HG02943 (cell line): ENCODE results near the gene FLT1.

Experiments
- ATAC-seq: cut with Tn5 transposase; IDR thresholded peaks from one replicate; pipeline ENCODE4 v1.9.1; 2021; ENCODE audit warnings: mild to moderate bottlenecking, low read depth, moderate library complexity; ENCODE audit not compliant: unreplicated experiment

FLT1 gene

DNA sequence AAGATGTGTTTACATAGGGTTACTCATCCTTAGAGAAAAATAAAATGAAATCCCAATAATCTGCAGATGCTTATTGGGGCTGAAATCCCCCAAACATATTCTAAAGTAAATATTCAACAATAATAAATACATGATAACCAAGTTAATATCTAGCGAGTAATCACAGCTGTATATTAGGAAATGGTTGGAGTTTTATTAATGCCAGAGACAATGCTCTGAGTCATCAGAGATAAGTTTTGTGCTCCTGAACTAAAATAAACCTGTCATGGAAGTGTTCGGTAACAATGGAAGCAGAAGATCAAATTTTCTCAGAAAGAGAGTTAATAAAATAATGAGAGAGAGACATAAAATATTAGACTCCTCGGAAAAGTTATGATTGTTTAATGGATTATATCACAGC, 31.4 kb downstream of the FLT1 start:
- no peak for ATAC-seq

DNA sequence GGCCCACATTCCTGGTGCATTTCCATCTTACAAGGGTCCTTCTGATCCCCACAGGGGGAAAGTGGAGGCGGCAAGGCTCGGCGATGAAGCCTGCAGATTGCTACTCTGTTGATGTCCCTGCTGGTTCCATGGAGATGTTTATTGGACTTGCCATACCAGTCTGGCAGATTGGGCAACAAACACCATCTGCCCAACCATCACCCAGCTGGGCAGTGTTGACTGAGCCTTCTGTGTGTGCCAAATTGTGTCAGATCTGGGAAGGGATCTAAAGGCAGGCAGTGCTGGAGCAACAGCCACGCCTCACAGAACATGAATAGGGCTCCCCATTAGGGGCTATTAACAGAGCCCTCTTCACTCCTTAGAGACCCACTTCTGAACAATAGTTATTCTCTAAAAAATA, 35.0 kb downstream of the FLT1 start:
- ATAC-seq, result no peak

DNA sequence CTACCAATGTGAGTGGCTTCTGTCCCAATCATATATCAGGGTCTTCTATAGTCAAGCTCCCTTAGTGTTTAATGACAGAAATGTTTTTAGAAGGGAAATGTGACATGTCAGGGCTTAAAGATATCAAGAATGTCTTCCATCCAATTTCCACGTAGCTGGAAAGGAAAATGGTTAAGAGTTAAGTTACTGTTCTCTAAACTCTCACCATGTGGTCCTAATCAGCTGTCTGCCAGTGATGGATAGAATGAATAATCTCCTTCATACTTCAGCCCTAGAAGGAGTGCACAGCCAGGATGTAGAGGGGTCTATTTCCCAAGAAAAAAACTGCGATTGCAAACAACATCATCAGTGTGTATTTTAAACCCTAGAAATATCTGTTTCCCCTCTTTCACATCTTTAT, 36.3 kb downstream of the FLT1 start:
- no peak for ATAC-seq

DNA sequence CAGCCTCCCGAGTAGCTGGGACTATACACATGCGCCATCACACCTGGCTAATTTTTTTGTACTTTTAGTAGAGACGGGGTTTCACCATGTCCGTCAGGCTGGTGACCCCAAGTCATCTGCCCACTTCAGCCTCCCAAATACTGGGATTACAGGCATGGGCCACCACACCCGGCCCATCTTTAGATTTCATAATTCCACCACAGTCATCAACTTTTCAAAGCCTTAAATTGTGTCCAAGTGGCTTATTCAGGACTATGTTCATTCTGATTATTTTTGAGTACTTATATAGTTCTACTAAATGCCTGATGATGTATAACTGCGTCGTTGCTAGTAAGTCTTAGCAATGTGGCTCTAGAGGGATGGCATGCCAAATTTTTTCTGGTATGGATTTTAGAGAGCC, 36.9 kb downstream of the FLT1 start:
- no peak for ATAC-seq

DNA sequence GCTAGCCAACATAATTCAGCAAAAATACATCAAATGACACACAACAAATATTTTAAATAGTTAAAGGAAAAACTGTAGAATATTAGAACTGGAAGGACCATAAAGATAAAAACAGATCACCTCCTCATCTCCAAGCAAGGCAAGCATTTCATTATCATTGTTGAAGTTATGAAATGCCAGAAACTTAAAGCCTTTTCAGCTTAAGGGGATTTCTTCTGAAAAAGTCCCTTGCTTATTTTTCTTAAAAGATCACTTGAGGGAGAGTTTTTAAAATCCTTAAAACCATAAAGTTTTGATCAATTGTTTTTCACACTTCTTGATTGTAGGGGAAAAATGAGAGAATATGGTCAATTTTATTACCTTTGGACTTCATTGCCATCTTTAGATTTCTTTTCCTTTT, 37.4 kb downstream of the FLT1 start:
- no peak for ATAC-seq

DNA sequence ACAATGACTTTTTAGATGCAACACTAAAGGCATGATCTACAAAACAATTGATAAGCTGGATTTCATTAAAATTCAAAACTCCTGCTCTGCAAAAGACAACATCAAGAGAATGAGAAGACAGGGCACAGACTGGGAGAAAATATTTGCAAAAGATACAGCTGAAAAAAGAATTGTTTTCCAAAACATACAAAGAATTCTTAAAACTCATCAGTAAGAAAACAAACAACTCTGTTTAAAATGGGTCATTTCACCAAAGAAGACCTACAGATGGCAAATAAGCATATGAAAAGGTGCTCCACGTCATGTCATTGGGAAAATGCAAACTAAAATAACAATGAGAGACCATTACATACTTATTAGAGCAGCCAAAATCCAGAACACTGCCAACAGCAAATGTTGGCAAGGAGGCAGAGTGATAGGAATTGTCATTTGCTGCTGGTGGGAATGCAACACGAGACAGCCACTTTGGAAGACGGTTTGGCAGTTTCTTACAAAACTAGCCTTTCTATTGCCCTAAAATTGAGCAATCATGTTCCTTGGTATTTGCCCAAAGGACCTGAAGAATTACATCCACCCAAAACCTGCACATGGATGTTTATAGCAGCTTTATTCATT, 39.2 kb downstream of the FLT1 start:
- ATAC-seq, result no peak

DNA sequence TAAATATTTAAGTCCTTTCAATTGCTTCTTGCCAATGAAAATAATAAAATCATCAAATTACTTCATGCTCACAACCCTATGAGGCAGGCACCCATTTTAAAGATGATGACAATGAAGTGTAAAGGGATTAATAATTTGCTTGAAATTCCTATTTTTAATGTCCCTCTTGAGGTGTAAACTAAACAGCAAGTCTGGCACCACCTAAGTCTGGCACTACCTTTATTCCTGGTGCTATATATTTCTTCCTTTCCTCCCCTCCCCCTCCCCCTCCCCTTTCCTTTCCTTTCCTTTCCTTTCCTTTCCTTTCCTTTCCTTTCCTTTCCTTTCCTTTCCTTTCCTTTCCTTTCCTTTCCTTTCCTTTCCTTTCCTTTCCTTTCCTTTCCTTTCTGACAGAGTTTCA, 42.2 kb downstream of the FLT1 start:
- no peak for ATAC-seq

DNA sequence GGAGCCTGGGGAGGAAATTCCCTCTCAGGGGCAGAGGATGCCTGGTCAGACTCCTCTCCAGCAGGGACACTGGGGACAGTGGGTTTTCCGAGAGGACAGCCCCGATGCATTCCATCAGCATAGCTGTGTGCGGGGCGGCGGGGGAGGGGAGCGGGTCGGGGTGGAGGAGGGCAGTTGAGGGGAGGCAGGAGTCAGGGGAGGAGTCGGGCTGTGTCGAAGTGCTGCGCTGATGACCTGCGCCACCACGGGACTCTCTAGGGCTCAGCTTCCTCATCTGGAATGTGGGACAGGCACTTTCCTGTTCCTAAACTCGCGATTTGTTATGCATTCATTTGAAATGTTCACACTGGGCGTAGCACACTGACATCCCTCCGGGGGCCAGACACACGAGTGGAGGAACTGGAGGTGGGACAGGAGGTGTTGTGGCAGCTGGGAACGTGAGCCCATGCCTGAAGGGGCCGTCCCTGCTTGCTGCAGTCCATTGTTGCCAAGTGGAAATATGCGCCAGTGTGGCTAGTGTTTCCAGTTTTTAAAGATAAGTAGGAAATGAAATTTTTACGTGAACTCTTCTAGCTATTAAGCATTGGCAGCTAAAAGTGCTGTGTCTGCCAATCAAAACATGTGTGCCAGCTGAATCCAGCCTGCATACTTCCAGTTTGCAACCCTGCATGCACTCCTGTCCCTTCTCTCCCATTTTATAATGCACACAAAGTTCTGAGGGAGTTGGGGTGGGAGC, 43.3 kb downstream of the FLT1 start:
- ATAC-seq, result no peak

DNA sequence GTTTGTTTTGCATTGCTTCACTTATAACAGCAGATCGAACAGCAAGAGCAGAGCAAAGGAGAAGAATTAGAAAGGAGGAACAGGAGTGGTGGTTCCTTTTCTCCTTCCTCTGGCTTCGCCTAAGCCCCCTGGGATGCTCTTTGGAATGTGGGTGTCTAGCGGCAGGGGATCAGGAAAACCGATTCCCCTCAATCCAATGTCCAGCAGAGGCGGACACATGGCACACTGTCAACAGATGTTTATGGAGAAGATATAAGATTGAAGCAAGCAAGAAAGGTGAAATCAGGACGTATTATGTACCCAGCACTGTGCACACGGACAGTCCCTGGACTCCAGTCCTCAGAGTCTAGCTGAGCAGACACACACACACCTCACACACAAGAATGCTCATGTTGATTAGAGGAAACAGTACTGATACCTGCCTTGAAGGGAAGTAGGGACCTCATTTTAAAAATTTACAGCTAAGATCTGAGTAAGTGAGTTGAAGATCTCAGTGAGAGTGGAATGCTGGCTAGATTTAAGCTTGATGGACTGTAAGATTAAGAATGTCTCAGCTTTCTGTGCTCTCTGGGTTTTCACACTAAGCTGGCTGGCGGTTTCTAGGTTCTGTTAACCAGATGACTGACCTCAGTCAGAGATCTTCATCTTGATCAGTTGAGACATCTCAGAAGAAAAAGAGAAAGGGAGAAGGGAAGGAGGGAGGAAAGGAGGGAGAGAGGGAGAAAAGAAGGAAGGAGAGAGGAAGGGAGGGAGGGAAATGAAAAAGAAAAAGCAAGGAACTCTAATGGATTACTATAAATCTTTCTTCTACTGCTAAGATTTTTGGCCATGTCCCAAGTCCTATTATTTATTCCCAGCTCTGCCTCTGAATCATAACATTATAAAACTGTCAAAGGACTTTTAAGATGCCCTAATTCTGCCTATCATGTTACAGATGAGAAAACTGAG, 44.8 kb downstream of the FLT1 start:
- no peak for ATAC-seq

DNA sequence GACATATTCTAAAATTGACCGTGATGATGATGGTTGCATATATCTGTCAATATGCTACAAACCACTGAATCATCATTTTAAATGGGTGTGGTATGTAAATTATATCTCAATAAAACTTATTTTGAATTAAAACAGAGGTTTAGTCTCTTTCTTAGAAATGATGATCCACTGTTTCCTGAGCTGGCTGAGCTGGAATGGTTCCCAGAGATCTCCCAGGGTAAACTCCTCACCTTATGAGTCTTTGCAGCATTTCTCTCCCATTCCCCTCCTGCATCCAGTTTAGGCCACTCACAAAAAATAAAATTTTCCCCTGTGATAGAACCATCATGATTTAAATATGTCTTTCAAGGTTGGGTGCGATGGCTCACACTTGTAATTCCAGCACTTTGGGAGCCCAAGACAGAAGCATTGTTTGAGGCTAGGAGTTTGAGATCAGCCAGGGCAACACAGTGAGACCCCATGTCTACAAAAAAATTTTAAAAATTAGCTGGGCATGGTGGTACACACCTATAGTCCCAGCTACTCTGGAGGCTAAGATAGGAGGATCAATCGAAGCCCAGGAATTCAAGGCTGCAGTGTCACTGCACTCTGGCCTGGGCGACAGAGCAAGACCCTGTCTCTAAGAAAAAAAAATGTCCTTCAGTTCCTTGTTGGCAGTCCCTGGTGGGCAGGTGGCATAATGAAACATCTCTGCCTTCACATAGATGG, 46.1 kb downstream of the FLT1 start:
- ATAC-seq, result no peak

DNA sequence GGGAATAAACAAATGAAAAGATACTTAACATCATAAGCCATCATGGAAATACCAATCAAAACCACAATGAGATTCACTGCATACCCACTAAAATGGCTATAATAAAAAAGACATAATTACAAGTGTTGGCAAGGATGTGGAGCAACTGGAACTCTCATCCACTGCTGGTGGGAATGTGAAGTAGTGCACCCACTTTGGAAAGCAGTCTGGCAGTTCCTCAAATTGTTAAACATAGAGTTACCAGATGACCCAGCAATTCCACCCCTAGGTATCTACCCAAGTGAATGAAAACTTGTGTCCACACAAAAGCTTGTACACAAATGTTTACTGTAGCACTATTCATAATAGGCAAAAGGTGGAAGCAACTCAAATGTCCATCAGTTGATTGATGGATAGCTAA, 46.9 kb downstream of the FLT1 start:
- no peak for ATAC-seq

DNA sequence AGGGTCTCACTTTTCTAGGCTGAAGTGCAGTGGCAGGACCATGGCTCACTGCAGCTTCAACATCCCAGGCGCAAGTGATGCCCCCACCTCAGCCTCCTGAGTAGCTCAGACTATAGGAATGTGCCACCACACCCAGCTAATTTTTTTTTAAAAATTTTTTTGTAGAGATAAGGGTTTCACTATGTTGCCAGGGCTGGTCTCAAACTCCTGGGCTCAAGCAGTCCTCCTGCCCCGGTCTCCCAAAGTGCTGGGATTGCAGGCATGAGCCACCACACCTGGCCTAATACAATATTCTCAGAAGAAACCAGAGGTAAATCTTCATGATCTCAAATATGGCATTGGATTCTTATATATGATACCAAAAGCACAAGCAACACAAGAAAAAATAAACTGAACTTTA, 47.7 kb downstream of the FLT1 start:
- ATAC-seq, result no peak

DNA sequence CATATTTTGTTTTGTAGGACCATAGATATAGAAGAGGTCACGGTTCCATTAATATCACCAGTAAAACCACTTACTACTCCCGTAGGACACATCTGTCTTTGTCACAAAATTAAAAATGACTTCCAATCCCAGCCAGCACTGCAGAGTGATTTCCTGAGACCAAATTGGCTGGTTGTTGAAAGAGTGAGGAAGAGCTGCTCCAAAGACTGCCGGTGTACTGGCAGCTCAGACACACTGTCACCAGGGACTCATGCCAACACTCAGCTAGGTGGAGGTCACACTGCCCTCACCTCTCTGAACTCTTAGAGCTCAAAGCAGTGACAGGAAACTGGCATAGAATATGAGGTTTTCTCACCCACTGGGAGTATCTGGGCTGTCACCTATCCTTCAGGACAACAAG, 52.1 kb downstream of the FLT1 start:
- ATAC-seq, result no peak

DNA sequence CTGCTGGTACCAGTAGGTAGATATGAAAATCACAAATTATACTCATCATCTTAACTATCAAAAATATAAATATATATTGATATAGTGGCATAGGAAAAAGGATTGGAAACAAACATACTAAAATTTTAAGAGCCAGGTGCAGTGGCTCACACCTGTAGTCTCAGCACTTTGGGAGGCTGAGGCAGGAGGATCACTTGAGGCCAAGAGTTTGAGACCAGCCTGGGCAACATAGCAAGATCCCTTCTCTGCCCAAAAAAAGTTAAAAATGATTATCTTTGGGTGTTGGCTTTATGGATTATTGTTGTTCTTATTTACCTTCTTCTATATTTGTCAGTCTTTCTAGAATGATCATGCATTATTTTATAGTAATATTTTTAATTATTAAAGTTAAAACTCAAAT, 53.4 kb downstream of the FLT1 start:
- ATAC-seq, result no peak

DNA sequence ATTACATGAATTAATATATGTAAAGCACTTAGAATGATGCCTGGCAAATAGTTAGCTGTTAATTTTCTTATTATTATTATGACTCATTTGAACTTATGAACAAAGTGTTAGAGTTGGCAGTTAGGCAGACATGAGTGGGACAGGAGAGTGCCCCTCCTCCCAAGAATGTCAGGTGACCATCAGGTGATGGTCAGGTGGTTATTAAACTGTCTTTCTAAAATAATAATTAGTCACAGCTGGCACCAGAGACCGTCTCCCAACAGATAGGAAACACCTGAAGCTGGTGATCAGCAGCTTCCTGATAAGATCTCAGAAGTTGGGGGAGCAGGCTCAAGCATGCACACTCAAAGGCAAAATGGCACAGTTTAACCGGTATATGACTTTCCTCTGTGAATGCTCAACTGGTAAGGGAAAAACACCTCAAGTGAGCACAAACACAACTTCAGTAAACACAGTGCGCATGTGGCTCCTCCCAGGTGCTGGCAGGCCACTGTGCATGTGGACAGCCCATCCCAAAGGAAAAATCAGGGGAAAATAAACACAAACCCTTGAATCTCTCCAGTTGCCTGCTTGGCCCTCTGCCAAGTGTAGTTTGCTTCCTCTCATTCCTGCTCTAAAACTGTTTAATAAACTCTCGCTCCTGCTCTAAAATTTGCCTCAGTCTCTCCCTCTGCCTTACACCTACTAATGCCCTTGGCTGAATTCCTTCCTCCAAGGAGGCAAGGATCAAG, 54.0 kb downstream of the FLT1 start:
- ATAC-seq, result no peak

DNA sequence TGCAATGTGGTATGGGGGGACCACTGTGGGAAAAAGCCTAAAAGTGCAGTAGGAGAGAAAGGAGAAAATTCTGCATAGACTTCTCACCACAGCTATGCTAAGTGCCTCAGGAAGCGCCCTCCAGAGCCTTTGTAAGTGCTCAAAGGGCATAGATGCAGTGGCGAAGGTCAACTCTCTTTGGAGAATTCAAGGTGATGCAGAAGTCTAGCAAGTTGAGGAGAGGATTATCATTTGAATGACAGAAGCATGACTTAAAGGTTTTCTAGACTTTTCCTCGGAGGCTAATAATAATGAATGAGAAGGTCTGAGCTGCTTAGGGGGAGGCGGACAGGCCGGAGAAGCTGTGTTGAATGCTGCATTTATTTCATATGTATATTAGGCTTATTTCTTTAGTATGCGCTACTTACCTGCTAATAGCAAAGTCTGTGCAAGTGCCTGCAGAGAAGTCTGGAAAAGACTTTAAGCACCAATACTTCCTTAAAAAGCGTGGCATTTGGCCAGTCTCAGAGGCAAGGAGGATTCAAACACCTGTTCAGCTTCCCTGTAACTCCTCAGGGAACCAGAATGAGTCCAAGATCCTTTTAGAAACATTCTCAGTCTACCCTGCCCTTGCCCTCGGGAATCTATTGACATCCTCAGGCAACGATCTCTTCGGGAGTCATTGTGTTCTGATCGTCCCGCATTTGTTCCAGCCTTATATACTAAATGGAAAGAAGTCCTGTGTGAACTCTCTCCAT, 56.2 kb downstream of the FLT1 start:
- no peak for ATAC-seq

DNA sequence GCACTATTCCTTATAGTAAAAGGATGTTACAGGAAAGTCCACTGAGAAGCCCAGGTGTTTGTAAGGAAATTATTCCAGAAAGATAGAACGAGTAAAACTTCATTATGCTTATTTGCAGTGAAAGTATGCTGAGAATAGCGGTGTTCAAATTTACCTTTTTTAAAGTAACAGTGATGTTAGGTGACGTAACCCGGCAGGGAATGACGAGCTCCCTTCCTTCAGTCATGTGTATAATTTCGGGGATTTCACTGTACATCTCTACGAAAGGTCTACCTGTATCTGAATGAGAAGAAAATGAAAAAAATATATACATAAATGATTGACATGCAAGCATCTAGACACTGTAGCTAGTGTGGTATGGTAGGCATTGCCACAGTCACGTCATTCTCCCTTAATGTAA, 56.9 kb downstream of the FLT1 start:
- no peak for ATAC-seq

DNA sequence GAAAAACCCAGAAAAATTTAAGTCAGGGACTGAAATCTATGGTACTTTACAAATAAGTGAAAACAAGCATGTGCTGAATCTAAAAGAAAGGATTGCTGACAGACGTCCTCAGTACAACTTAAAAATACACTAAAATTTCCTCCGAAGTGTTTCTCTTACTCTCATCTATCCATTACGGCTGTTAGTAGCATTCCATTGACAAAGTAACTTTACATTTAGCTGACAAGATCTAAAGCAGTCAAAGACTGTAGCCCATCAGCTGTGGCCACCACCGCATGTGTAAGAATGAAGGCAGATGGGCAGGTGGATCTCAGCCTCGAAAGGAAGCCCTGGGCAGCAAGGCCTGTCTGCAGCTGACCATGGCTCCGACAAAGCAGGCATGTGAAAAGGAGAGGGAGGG, 59.0 kb downstream of the FLT1 start:
- no peak for ATAC-seq

DNA sequence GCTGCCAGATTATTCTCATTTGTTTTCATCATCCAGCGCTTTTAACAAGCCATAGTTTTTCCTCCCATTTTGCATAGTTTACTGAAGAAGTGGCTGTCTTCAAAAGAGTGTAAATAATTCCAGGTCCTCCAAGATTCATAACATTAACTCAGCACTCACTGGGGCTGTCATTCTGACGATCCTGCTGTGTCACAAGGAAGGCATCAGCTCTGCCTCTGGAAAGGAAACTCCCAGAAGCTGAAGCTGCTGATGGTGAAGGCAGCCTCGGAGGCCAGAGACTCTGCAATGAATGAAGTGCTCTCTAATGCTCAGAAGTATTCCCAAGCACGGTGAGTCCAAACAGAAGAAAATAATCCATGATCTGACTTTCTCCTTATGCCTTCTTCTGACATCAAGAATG, 60.0 kb downstream of the FLT1 start:
- no peak for ATAC-seq
